Amniotic stem cell (primary cell): ENCODE results near the gene SF1.
"Not testable (repeated sequence)": the region's sequence is repeated elsewhere in the genome, so short reads cannot be mapped to it uniquely, and the experiment has no call there.

Experiments used
- DNase-seq: peaks from one replicate; lab custom pipeline; 2025; lab: John Stamatoyannopoulos, UW

Gene SF1, protein sequence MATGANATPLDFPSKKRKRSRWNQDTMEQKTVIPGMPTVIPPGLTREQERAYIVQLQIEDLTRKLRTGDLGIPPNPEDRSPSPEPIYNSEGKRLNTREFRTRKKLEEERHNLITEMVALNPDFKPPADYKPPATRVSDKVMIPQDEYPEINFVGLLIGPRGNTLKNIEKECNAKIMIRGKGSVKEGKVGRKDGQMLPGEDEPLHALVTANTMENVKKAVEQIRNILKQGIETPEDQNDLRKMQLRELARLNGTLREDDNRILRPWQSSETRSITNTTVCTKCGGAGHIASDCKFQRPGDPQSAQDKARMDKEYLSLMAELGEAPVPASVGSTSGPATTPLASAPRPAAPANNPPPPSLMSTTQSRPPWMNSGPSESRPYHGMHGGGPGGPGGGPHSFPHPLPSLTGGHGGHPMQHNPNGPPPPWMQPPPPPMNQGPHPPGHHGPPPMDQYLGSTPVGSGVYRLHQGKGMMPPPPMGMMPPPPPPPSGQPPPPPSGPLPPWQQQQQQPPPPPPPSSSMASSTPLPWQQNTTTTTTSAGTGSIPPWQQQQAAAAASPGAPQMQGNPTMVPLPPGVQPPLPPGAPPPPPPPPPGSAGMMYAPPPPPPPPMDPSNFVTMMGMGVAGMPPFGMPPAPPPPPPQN

DNA sequence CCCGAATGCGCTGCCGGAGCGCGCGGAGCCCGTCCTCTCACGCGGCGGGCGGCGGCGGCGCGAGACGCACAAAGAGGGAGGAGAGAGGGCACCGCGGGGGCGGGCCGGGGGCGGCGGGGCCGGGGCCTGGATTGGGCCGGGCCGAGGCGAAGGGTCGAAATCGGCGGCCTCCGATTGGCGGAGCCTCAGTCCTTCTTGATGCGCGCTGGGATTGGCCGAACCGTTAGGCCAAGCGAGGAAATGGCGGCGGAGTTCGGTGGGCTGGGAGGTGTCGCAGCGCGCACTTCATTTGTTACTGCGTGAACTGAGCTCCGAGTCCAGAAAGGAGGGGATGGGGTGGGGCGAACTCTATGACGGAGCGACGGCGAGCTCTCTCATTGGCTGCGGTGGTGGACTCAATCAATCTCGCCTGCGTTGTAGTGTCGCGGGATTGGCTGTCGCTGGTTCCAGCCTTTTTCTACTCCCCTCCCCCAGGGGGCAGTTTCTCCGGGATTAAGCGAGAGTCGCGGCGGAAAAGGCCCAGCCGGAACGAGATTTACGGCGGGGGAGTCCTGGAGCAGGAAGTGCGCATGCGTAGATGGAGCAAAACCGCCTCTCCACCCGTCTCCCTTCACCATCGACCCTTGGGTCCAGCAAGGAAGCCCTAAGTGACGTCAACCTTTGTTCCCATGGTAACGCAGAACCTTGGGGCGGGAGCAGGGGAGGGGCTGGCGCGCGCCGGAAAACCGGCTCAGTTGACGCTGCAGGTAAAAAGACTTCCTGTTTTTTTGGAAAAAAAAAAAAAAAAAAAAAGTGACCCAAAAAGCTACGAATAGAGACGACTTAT lies at the start of gene SF1:
TSS of gene SF1 (minus strand) at position 70 of the 826 bp plus-strand sequence. CDS start 150 bp downstream, outside the sequence.
- DNase-seq = peak; percentile 100

DNA sequence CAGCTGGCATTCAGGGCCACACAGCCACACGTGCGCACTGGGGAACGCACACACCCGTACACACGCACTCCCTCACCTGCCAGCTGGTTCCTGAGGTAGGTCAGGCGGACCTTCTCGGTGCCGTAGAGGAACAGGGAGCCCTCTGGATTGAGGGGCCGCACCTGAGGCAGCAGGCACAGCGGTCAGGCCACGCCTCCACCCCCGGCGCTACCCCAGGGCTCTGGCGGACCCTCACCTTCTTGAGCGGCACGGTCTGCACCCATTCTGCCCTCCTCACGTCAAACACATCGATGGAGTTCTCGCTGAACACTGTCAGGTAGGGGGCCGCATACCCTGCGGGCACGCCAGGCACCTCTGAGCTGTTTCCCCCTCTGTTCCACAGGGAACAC lies 49.1 kb upstream of the SF1 start:
- no peak for DNase-seq

DNA sequence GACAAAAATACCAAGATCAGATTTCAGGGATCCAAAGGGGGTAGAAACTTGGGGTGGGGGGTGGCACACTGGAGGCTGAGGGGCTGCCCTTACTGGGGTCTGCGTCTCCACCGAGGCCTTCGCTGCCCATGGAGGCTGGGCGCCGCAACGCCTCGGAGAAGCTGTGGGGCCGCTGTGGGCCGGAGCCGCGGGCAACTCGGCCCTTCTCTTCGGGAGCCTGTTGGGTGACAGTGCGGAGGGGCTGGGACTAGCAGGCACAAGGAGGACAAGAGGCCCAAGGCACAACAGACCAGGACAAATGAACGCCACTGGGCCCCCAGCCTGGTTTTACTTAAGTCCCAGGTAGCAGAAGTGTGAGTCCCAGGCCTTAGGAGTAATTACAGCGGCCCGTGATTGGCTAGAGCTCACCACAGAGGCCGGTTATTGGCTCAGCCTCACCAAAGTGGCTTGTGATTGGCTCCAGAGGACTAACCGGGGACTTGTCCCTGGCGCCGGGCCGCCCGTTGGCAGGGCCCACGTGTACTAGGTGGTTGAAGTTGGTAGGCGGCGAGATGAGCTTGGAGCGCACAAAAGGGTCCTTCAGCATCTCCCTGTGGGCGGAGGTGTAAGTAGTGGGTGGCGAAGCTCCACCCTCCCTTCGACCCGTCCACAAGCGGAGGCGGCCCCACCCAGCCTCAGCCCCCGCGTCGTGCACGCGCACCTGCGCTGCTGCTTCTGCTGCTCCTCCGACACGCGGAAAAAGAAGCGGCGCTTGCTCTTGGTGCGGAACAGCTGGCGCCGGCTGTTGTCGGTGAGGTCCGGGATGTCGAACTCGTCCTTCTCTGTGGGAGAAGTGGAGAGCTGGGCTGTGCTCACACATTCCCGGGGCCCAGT lies 48.5 kb upstream of the SF1 start:
- DNase-seq = no peak

DNA sequence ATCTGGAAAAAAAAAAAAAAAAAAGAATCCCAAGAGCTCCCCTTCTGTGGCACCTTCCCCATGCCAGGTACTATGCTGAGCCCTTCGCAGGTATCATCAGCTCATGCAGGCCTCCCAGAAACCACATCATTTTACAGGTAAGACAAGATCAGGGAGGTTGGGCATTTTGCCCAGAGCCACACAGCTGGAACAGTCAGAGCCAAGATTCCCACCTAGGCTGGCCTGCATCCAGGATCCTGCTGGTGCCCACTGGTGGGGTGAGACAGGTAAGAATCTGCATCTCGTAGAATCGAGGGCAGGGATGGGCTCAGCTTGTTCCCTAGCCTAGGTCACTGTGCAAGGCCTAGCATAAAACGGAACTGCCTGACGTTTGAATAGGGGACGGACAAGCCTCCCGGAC lies 47.7 kb upstream of the SF1 start:
- no peak for DNase-seq

DNA sequence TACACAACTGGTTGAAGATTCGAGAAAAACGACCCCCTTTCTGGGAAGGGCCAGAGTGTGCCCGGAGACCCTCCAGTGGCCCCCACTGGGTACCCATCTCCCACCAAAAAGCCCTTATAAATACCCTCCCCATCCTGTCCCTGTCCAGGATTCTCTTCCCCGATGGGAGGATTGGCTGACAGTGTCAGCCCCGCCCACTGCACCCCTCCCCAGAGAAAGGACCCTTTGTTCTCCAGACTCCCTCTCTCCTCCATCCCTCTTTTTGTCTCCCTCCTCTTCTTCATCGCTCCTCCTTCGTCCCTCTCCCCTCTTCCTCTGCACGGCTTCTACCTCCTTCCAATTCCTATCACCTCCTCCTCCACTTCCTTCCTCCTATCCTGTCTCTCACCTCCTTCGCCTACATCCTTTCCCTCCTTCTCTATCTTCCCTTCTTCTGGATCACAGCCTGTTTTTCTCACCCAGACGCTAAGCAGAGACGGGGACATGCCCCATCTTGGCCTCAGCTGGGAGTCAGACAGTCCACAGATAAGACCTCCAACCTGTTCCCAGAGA lies 45.3 kb upstream of the SF1 start:
- DNase-seq = no peak

DNA sequence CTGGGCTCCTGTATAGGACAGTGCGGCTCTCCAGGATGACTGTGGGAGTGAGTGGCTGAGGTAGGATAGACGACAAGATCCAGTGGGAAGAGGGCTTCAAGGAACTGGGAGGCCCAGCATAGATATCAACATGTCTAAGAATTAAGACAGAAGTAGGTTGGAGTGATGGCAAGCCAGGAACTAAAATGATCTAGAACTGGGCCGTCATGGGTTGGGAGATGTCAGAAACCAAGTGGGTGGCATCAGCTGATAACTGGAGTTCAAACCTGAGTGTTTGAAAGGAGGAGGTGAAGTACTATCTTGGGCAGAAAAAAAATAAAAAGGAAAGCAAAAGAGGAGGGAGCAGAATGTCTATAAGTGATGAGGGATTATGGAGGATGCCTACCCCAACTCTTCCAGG lies 39.1 kb upstream of the SF1 start:
- DNase-seq = no peak

DNA sequence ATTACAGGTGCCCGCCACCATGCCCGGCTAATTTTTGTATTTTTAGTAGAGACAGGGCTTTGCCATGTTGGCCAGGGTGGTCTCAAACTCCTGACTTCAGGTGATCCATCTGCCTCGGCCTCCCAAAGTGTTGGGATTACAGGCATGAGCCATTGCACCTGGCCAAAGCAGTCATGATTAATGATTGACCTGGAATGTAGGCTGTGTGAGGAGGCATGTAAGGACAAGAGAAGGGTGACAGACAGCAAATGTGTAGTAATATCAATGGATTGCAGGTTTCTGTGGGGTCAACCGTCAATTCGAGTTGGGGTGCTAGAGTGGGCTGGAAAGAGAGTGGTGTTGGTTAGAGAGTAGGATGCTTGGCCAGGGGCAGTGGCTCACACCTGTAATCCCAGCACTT lies 37.1 kb upstream of the SF1 start:
- not testable (repeated sequence) for DNase-seq

DNA sequence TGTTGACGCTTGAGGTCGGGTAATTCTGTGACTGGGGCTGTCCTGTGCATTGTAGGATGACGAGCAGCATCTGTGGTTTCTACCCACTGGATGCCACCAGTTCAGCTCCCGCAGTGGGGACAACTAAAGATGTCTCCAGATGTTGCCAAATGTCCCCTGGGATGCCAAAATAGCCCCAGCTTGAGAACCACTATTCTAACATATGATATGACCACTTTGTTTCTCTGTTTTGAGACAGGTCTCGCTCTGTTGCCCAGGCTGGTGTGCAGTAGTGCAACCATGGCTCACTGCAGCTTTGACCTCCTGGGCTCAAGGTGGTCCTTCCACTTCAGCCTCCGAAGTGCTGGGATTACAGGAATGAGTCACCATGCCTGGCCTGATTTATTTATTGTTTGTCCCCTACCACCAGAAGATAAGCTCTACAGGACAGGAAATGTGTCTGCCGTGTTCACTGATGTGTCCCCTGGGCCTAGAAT lies 36.4 kb upstream of the SF1 start:
- DNase-seq = no peak

DNA sequence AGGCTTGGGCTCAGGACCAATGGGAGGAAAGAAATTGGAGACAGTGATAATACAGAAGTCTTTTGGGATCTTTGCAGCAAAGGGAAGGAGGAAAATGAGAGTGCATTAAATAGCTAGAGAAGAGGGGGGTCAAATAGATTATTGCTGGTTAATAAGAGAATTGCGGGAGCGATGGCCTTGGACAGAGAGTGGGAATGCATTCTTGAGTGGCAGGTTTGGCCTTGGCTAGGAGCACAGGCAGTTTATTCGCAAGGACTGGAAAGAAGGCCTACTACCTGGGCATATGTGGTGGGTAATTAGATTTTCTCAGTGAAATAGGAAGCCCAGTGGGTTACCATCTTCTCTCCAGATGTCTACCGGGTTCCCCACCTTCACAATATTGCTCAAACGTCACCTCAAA lies 35.5 kb upstream of the SF1 start:
- no peak for DNase-seq

DNA sequence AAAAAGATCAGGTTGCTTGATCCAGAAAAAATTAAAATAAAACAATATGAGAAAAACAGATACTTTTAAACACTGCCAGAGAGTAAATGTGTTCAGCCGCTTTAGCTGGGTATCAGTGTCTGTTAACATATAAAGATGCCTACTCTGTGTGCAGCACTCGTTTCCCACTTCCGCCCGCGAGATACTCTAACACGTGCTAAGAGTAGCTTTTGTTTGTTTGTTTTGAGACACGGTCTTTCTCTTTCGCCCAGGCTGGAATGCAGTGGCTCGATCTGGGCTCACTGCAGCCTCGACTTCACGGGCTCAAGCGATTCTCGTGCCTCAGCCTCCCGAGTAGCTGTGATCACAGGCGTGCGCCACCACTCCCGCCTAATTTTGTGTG lies 32.5 kb upstream of the SF1 start:
- DNase-seq = no peak

DNA sequence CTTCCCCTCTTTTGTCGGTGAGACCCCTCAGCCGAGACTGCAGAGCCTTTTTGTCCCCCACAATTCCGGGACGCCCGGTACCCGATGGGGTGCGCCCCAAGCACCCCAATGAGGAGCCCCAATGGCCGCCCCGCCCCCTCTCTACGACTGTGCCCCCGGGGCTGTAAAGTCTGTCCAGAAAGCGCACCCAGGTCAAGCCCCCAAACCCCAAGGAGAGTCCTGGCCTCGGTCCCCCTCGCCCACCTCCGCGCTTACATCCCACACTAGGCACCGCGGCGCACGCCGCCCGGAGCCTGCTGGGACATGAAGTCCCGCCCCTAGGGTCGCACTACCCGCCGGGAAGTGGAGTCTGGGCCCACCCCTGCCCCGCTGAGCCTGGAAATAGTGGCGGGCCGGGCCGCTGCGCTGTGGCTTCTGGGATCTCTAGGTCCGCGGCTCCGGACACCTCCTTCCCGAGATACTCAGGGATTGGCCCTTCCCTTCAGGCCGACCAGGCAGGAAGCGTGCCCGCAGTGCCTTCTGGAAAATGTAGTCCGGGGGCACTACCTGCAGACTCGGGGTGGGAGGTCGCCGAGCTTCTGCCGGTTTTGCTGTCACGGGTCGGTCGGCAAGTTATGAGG lies 32.0 kb upstream of the SF1 start, which contains the start of gene MEN1:
TSS of gene MEN1 (minus strand) at position 281 of the 620 bp plus-strand sequence. CDS start 442 bp downstream, outside the sequence.
- peak; percentile 88 for DNase-seq

DNA sequence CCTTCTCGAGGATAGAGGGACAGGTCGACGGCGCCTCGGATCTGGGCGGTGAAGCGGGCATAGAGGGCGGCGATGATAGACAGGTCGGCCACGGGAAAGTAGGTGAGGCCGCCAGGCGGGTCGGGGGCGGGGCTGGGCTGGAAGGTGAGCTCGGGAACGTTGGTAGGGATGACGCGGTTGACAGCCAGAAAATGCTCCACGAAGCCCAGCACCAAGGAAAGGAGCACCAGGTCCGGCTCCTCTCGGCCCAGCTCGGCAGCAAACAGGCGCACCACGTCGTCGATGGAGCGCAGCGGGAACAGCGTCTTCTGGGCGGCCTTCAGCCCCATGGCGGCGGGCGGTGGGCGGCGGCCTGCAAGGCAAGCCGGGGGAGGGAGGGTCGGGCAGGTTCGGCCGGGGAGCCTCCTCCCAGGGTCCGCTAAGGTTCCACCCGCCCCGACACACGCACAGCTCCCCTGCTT lies 31.5 kb upstream of the SF1 start:
- DNase-seq = no peak

DNA sequence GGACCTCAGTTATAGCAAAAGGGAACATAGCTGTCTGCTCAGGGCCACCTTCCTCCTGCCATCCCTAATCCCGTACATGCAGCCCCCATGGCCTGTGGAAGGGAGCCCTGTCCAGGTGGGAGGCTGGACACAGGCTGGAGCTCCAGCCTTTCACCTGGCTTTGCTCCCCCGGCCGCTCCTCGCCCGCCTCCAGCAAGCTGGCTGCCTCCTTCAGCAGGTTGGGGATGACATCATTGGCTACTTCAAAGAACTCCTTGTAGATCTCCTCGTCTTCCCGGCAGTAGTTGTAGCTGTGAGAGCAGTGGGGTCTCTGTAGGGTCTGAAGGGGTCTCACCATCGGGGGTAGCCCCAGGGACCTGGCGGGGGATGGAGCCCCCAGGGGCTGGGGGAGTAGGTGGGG lies 27.1 kb upstream of the SF1 start:
- no peak for DNase-seq

DNA sequence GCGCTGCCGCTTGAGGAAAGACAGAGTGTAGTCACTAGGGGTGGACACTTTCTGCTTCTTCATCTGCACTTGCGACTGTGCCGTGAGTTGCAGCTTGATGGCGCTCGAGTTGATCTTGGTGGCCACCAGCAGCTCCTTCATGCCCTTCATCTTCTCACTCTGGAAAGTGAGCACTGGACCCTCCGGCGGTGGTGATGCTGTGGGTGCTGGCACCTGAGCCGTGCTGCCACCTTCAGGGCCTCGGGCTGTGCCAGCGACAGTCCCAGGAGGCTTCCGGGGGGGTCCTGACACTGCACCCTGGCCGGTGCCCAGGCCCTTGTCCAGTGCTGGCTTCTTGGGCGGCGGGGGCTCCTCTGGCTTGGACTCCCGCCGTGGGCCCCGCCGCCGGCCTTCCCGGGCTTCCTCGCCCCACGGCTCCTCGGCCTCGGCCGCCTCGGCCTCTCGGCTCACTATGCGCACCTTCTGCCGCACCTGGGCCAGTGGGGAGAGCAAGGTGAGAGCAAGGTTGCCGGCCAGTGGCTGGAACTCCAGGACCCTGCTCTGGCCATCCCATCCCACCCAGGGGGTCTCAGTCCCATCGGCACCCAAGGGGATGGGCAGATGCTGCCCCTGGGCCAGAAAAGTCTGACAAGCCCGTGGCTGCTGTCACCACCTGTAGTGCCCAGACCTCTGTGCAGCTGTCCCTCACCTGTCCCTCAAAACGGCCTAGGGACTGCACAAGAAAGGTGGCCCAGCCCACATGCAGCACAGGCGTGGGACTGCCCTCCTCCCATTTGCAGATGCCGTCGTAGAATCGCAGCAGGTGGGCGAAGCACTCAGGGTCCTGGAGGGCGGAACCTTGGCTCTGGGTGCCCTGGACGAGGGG lies 26.2 kb upstream of the SF1 start:
- no peak for DNase-seq

DNA sequence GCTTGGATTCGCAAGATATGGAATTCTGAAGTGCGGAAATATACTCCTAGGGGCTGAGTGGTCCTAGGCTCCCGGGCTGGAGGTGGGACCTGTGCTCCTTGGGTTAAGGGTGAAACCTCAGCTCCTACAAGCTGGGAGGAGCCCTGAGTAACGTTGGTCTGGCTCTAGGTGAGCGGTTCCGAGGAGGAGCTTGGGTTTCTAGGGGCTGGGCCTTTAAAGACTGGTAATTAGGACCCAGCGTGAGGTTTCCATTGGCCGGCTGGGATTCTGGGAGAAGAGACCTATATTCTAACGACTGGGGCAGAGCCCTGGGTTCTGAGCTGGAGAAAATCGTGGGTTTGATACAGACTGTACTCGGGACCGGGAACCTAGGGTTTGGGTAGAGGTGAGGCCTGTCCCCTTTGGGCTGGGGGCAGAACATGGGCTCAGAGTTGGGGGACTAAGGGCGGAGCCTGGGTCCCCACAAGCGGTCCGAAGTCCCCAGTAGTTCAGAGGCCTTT lies 25.6 kb upstream of the SF1 start:
- no peak for DNase-seq

DNA sequence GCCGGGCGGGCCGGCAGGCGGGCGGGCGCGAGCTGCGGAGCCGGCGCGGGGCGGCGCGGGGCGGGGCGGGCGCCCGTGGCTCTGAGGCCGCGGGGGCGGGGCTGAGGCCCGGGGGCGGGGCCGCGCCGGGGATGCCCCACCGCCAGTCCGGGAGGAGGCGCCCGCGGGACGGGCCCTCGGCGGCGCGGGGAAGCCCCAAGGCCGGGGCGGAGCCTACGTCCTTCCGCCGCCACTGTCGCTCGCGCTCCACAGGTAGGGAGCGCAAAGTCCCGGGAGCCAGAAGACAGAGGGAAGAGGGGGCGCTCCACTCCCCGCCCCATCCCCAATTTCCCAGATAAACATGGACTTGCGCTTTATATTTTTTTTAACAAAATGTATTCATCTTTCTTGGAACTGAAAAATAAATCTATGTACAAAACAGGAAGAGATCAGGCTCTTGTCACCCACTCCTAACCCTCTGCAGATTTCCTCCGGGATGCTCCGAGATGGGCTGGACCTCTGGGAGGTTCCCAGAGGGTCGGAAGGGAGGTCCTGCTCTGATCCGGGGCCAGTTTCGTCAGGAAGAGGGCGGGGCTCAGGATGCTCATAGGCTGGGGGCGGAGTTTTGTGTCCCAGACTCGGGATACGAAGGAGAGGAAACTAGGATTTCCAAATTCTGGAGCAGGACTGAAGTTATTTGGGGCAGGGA lies 25.0 kb upstream of the SF1 start, which contains the start of gene MAP4K2:
TSS of gene MAP4K2 (minus strand) at position 57 of the 688 bp plus-strand sequence. CDS start 65 bp downstream, outside the sequence.
- DNase-seq = peak; percentile 87

DNA sequence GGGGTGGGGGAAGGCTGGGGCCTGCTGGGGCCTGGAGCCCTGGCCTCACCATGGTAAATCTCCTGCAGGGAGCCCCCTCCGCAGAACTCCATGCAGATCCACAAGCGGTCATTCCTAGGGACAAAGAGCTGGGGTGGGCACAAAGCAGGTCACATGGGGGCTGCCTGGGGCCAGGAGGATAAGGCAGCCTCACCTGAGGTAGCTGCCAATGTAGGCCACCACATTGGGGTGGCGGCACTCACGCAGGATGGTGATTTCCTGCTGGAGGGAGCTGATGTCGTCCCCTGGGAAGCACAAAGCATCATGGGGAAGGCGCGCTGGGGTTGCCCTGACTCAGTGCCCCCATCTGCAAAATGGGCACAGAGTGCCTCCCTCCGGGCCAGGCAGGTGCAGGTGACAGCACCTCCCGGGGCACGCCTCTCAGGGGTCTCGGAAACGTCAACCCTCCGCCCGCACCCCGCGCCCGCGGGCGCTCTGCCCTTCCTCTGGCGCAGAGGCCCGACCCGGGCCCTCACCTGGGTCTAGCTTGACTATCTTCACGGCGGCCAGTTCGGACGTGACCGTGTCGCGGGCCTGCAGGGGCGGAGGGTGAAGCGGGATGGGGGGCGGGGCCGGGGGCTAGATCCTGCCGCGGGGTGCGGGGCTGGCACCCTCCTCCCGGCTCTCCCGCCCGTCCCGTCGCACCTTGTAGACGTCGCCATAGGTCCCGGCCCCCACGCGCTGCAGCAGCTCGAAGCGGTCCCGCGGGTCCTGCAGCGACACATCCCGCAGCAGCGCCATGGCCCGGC lies 24.2 kb upstream of the SF1 start:
- DNase-seq = no peak
